Heart left ventricle (tissue), 13 donors: ENCODE results near the gene DAAM1.

Source experiments
- POLR2A ChIP-seq, 2 donors: fragments of 450-650 bp; IDR thresholded peaks; one replicate each; pipeline ENCODE4 v1.6.1; 2017; ENCODE audit warnings: antibody characterized with exemption in 2 of 2, mild to moderate bottlenecking in 2 of 2, moderate library complexity in 2 of 2
- TF ChIP-seq, protein P1 (sequence below), 12 donors: fragments of 200-600 bp; sonication (generic) in 4 of 12; IDR thresholded peaks; one replicate each; pipeline versions ENCODE4 v1.5.0 to v1.8.0; 2018 to 2022; ENCODE audit warnings: antibody characterized with exemption in 12 of 12, mild to moderate bottlenecking in 5 of 12
- donor health status: ischemic (EF 13 %, LVEDD 7.1; RV severe dilation, severe dysfunction).
- donor health status: DM: no; HTN: yes; CAD: no.
- donor health status: DM: no; HTN: no; CAD: no.
- donor health status: ischemic (EF 25% LVEDD 6.9; RV normal size, moderate dysfunction).
- donor health status: ischemic (EF 25% LVEDD 5.7; RV mildly dilated, moderate dysfunction).
- donor health status: ischemic (EF 35%, LVEDD 5.7; RV mildly dilated, moderate dysfunction).
- donor health status: nonischemic (EF 11% LVEDD 7.7; RV severe dilation, severe dysfunction).
- donor health status: DM: yes; HTN: yes; CAD: no.
- donor health status: PGD.
- donor health status: ischemic (EF 29% LVEDD 5.4; RV normal size, mild dysfunction).
- donor health status: nonischemic (EF 23%, LVEDD 6.1; RV moderate dilation, normal function).

DNA sequence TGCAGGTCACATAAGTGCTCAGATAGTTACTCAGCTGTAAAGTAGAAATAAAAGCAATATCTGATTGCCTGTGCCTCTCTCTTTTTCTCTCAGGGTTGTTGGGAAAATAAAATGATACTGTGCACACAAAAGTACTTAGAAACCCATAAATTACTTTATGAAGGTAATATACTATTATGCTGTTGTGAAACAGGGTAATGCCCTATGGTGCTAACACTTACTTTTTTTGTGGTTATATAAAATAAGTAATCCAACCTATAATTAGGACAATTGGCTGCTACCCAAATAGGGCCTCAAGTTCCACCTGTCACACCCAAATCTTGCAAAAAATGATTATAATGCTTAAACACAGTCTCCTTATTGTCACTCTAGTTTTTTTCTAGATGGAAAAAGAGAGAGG, 50.6 kb downstream of the DAAM1 start:
- TF ChIP-seq, protein P1, sequence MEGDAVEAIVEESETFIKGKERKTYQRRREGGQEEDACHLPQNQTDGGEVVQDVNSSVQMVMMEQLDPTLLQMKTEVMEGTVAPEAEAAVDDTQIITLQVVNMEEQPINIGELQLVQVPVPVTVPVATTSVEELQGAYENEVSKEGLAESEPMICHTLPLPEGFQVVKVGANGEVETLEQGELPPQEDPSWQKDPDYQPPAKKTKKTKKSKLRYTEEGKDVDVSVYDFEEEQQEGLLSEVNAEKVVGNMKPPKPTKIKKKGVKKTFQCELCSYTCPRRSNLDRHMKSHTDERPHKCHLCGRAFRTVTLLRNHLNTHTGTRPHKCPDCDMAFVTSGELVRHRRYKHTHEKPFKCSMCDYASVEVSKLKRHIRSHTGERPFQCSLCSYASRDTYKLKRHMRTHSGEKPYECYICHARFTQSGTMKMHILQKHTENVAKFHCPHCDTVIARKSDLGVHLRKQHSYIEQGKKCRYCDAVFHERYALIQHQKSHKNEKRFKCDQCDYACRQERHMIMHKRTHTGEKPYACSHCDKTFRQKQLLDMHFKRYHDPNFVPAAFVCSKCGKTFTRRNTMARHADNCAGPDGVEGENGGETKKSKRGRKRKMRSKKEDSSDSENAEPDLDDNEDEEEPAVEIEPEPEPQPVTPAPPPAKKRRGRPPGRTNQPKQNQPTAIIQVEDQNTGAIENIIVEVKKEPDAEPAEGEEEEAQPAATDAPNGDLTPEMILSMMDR (IDR thresholded peaks at IDR 0.05): no peak
- TF ChIP-seq POLR2A (IDR thresholded peaks at IDR 0.05): no peak
